K562 (cell line): ENCODE results near the gene GGT5. TPM values are rescaled to one million over a fixed set of nuclear protein-coding genes. Genes with fewer than 3 reads are reported as not detected.

ENCODE experiments used
- ARID1B ChIP-seq: fragments of 450-650 bp; IDR thresholded peaks from 2 replicates; pipeline ENCODE4 v1.6.1; 2016; ENCODE audit warnings: antibody characterized with exemption, mild to moderate bottlenecking, inconsistent platforms
- CEBPG ChIP-seq, 3 experiments: fragments of 200-800 bp in 1 of 3; sonication (Bioruptor generic) in 1 of 3; sonication (generic) in 1 of 3; formaldehyde crosslinking in 1 of 3; IDR thresholded peaks in 2 of 3; conservative IDR thresholded peaks in 1 of 3; 2 replicates each; pipeline versions ENCODE4 v1.6.1 to v1.8.0; 2016 to 2022; ENCODE audit warnings: missing compliant biosample characterization in 2 of 3, missing genetic modification characterization in 2 of 3, mild to moderate bottlenecking in 1 of 3, missing genetic modification reagents in 1 of 3
- CSDE1 ChIP-seq, 2 experiments: fragments of 450-650 bp; IDR thresholded peaks; 2 replicates each; pipeline ENCODE4 v1.6.1; 2016; ENCODE audit warnings: mild to moderate bottlenecking in 1 of 2
- FOS ChIP-seq: IDR thresholded peaks from 3 replicates; pipeline ENCODE4 v1.6.1; 2011; ENCODE audit not compliant: insufficient read length; ENCODE audit errors: extremely low read depth
- HDAC2 ChIP-seq: fragments of 450-650 bp; IDR thresholded peaks from 2 replicates; pipeline ENCODE4 v1.6.1; 2016; ENCODE audit warnings: mild to moderate bottlenecking
- JUN ChIP-seq, 2 experiments: sonication (generic) in 1 of 2; formaldehyde crosslinking in 1 of 2; IDR thresholded peaks; 2 replicates each; pipeline versions ENCODE4 v1.6.1 to v1.8.0; 2012 to 2022; ENCODE audit warnings: borderline replicate concordance in 2 of 2, mild to moderate bottlenecking in 2 of 2, improper control_type of control experiment in 1 of 2, low read depth in 1 of 2, low read length in 1 of 2, missing genetic modification reagents in 1 of 2
- LARP7 ChIP-seq: fragments of 450-650 bp; IDR thresholded peaks from 2 replicates; pipeline ENCODE4 v1.6.1; 2016
- NFE2 ChIP-seq: IDR thresholded peaks from 2 replicates; pipeline ENCODE4 v1.6.1; 2014; ENCODE audit warnings: antibody characterized with exemption, low read depth
- ZFP30 ChIP-seq: fragments of 250-450 bp; sonication (Bioruptor Pico); IDR thresholded peaks from 2 replicates; pipeline ENCODE4 v1.8.0; 2022; ENCODE audit warnings: moderate library complexity, mild to moderate bottlenecking, inconsistent platforms, borderline replicate concordance
- ZNF586 ChIP-seq: fragments of 450-650 bp; formaldehyde crosslinking; conservative IDR thresholded peaks from 2 replicates; pipeline ENCODE4 v1.4.0; 2020; ENCODE audit warnings: mild to moderate bottlenecking, moderate library complexity
- ZNF644 ChIP-seq: fragments of 200-800 bp; sonication (Bioruptor generic); IDR thresholded peaks from 2 replicates; pipeline ENCODE4 v1.6.1; 2016; ENCODE audit warnings: low read depth, missing genetic modification characterization, missing compliant biosample characterization
- polyA plus RNA-seq, 8 experiments: library from polyadenylated mRNA; depleted of rRNA in 4 of 8; stranded (reverse) in 5 of 8; unstranded in 3 of 8; fragments of >200 nt; fragmentation: Nextera tagmentation in 2 of 8; fragmentation: Illumina TruSeq in 1 of 8; extraction: Ambion mirVana in 2 of 8; extraction: Trizol in 1 of 8; gene quantifications; 2 replicates each; pipeline versions ENCODE4 v1.2.1 to v1.2.3, GENCODE V29; 2011 to 2014; ENCODE audit warnings: inconsistent platforms in 1 of 8, missing spikeins in 1 of 8
- total RNA-seq, 7 experiments: library from RNA; depleted of rRNA in 6 of 7; stranded (reverse); fragments of >200 nt in 6 of 7; fragmentation: Illumina TruSeq in 2 of 7; extraction: Trizol in 2 of 7; gene quantifications; 2 replicates each; pipeline versions ENCODE4 v1.2.1 to v1.2.3, GENCODE V29; 2011 to 2021; ENCODE audit warnings: low replicate concordance in 1 of 7
- TF ChIP-seq, protein P1 (sequence below): fragments of 450-650 bp; IDR thresholded peaks from 2 replicates; pipeline ENCODE4 v1.6.1; 2017; ENCODE audit warnings: antibody characterized with exemption, mild to moderate bottlenecking
- TF ChIP-seq, protein P2 (sequence below): IDR thresholded peaks from 2 replicates; pipeline ENCODE4 v1.6.1; 2012; ENCODE audit warnings: low read depth, low read length, improper control_type of control experiment, borderline replicate concordance

GGT5 gene
- total and polyA plus RNA-seq, 9 of the 15 experiments (the other 6 are each of a cell fraction or from before 2014, with no cell fraction given): 0.07 to 0.69 (median 0.18) TPM; not detected in 4

DNA sequence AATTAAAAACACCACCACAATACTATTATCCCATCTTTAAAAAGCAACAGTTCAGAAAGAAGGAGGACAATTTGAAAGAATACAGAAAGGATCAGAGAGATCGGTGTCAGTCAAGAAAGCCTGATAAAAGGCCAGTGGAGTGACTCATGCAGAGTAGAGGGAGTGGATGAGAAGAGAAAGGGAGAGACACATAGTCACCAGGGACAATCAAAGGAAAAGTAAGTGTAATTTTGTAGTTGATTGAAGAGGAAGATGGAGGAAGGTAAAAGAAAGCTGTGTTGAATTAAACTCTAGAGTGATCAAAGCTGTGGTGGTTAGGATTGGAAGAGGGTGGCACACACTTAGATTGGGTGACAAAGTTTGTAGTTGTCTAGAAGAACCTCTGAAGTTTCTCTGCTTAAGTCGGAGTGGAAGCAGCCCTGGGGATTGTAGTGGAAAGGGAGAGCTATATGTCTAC is 39.9 kb upstream of the GGT5 start (continued):
- TF ChIP-seq, protein P1, sequence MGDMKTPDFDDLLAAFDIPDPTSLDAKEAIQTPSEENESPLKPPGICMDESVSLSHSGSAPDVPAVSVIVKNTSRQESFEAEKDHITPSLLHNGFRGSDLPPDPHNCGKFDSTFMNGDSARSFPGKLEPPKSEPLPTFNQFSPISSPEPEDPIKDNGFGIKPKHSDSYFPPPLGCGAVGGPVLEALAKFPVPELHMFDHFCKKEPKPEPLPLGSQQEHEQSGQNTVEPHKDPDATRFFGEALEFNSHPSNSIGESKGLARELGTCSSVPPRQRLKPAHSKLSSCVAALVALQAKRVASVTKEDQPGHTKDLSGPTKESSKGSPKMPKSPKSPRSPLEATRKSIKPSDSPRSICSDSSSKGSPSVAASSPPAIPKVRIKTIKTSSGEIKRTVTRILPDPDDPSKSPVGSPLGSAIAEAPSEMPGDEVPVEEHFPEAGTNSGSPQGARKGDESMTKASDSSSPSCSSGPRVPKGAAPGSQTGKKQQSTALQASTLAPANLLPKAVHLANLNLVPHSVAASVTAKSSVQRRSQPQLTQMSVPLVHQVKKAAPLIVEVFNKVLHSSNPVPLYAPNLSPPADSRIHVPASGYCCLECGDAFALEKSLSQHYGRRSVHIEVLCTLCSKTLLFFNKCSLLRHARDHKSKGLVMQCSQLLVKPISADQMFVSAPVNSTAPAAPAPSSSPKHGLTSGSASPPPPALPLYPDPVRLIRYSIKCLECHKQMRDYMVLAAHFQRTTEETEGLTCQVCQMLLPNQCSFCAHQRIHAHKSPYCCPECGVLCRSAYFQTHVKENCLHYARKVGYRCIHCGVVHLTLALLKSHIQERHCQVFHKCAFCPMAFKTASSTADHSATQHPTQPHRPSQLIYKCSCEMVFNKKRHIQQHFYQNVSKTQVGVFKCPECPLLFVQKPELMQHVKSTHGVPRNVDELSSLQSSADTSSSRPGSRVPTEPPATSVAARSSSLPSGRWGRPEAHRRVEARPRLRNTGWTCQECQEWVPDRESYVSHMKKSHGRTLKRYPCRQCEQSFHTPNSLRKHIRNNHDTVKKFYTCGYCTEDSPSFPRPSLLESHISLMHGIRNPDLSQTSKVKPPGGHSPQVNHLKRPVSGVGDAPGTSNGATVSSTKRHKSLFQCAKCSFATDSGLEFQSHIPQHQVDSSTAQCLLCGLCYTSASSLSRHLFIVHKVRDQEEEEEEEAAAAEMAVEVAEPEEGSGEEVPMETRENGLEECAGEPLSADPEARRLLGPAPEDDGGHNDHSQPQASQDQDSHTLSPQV: 0 out of 2 replicates have a peak, but pooled peaks have one; percentile 30
- no peak for TF ChIP-seq LARP7
- no peak for TF ChIP-seq NFE2
- TF ChIP-seq CEBPG (CRISPR knock-in tag; IDR thresholded peaks at IDR 0.05): no peak
- TF ChIP-seq CEBPG (tag; conservative IDR thresholded peaks at IDR 0.05 in 1 of 2, IDR thresholded peaks at IDR 0.05 in 1 of 2): no peak
- no peak for TF ChIP-seq CSDE1 (IDR thresholded peaks at IDR 0.05)
- TF ChIP-seq ARID1B: peak; percentile 76
- TF ChIP-seq ZFP30 (CRISPR knock-in tag): no peak
- 0 out of 2 replicates have a peak, but pooled peaks have one; percentile 49 for TF ChIP-seq HDAC2
- TF ChIP-seq, protein P2, sequence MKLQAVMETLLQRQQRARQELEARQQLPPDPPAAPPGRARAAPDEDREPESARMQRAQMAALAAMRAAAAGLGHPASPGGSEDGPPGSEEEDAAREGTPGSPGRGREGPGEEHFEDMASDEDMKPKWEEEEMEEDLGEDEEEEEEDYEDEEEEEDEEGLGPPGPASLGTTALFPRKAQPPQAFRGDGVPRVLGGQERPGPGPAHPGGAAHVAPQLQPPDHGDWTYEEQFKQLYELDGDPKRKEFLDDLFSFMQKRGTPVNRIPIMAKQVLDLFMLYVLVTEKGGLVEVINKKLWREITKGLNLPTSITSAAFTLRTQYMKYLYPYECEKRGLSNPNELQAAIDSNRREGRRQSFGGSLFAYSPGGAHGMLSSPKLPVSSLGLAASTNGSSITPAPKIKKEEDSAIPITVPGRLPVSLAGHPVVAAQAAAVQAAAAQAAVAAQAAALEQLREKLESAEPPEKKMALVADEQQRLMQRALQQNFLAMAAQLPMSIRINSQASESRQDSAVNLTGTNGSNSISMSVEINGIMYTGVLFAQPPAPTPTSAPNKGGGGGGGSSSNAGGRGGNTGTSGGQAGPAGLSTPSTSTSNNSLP: peak; percentile 25; the same call in 1 of the 2 replicates
- TF ChIP-seq JUN (IDR thresholded peaks at IDR 0.05; ENCODE audit: borderline replicate concordance, low read depth, low read length): 0 out of 2 replicates have a peak, but pooled peaks have one; percentile 50
- no peak for TF ChIP-seq JUN (CRISPR knock-in tag; IDR thresholded peaks at IDR 0.05; ENCODE audit: borderline replicate concordance)
- no peak for TF ChIP-seq ZNF586
- TF ChIP-seq ZNF644 (tag): no peak
- TF ChIP-seq FOS: peak; percentile 25
